ENCODE data around the gene MCM10. TPM values are rescaled to one million over a fixed set of nuclear protein-coding genes. Genes with fewer than 3 reads are reported as not detected.

MCM10 gene
- 26.8 and 36.0 TPM in 2 replicates for total RNA-seq (2014; rRNA removed; shearing (Covaris generic))

DNA sequence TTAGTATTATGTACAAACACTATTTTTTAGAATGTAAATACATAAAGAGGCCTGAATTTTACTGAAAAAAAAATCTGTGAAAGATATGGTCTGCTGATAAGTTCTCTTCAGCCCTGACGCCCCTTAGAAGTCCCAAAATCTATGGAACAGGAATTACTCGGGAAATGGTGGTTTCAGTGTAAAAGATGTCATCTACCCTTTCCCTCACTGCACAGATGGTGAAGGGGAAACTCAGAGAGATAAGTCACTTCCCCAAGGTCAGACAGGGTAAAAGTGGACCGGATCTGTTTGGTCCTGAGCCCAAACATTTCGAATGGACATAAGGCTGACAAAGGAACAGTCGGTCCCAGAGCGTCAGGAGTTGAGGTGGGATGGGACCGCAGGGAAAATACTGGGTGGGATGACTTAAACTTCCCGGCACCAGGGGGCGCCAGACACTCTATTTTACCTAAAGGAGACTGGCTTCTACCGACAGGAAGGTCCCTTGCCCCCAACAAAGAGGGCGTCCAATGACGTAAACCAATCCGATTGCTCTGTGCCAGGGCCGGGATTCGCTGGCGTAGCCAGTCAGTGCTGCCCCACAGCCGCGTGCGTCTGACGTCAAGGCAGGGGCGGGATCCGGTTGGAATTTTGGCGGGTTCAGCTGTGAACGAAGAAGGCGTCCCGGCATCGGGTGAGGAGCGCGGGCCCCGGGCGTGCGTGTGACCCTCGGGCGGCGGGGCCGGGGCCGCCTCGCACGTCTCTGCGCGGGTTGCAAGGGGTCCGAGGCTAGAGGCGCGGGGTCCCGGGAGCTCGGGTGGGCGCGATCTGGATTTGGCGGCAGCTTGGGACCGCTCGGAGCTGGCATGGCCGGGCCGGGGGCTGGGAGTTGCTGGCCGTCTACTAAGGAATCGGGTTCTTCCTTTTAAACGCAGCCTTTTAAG, at the start of gene MCM10:
Gene MCM10 (plus strand): TSS at position 625 of the 923 bp plus-strand sequence. CDS start 2,645 bp downstream, outside the sequence.

DNA sequence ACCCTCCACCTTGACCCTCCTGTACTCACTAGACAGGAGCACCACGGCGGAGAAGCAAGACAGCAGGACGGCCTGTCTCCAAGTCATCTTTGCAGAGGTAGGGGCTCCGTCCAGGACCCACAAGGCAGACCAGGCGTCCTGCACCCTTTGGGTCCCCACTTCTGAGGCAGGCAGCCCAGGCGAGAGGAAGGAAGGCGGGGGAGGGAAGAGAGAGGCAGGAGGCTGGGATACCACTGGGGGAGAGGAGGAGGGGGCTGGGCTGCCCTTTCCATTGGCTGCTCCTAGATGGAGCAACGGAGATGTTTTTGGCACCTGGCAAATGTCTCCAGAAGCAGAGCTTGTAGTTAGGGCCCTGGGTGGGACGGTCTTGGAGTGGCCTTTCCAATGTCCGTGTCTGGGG, 72.8 kb downstream of the MCM10 start, which contains the start of gene UCMA:
Gene UCMA (minus strand): TSS at position 203 of the 400 bp plus-strand sequence. CDS start 116 bp downstream, at position 87.

Small RNAs within 50 kb of the gene (small RNA-seq; reads per million reads assigned to genes)
- not detected for gene RNU6-6P

Other genes starting within 250 kb of the MCM10 start
- gene CCDC3, start 159.8 kb upstream of the MCM10 start, total RNA-seq (2014; rRNA removed; shearing (Covaris generic)) = 0.50 and 1.0 TPM in 2 replicates
- 15.2 and 18.3 TPM in 2 replicates for gene OPTN, start 61.4 kb upstream of the MCM10 start, total RNA-seq (2014; rRNA removed; shearing (Covaris generic))
- not detected in 2 replicates for gene UCMA, start 72.8 kb downstream of the MCM10 start, total RNA-seq (2014; rRNA removed; shearing (Covaris generic))
- 8.6 and 10.6 TPM in 2 replicates for gene PHYH, start 138.5 kb downstream of the MCM10 start, total RNA-seq (2014; rRNA removed; shearing (Covaris generic))
- gene SEPHS1, start 186.7 kb downstream of the MCM10 start, total RNA-seq (2014; rRNA removed; shearing (Covaris generic)) = 35.2 and 39.7 TPM in 2 replicates

All from A375 (cell line).